Liver (tissue), 9 donors: Measurements from ENCODE around the gene DCUN1D2. TPM values are rescaled to one million over a fixed set of nuclear protein-coding genes. Genes with fewer than 3 reads are reported as not detected.

Experiments used
- DNase-seq: peaks from one replicate; pipeline ENCODE4 v3.0.0-alpha.2; 2017; ENCODE audit warnings: low spot score
- H3K27ac ChIP-seq, 2 donors: one replicate each; pipeline ENCODE4 v1.7.0; 2013; ENCODE audit warnings: inconsistent platforms in 2 of 2, low read length in 2 of 2, control low read depth in 1 of 2, low read depth in 1 of 2, mild to moderate bottlenecking in 1 of 2
- H3K27me3 ChIP-seq, 4 donors: one replicate each; pipeline versions ENCODE4 v1.6.1 to v1.7.0; 2013; ENCODE audit warnings: low read length in 3 of 4, inconsistent platforms in 1 of 4, mild to moderate bottlenecking in 1 of 4, moderate library complexity in 1 of 4; ENCODE audit not compliant: control insufficient read depth in 4 of 4, insufficient read depth in 4 of 4
- H3K36me3 ChIP-seq, 4 donors: one replicate each; pipeline versions ENCODE4 v1.6.1 to v1.7.0; 2013; ENCODE audit warnings: low read length in 3 of 4, mild to moderate bottlenecking in 3 of 4, low read depth in 1 of 4, moderate library complexity in 1 of 4; ENCODE audit not compliant: control insufficient read depth in 4 of 4, insufficient read depth in 3 of 4
- H3K4me1 ChIP-seq, 4 donors: one replicate each; pipeline versions ENCODE4 v1.6.1 to v1.7.0; 2013; ENCODE audit warnings: low read length in 3 of 4, mild to moderate bottlenecking in 3 of 4, moderate library complexity in 1 of 4; ENCODE audit not compliant: control insufficient read depth in 4 of 4, insufficient read depth in 4 of 4
- H3K4me3 ChIP-seq, 3 donors: one replicate each; pipeline versions ENCODE4 v1.6.1 to v1.7.0; 2013; ENCODE audit warnings: low read length in 3 of 3, control low read depth in 1 of 3, low read depth in 1 of 3, mild to moderate bottlenecking in 1 of 3
- H3K9ac ChIP-seq, 2 donors: one replicate each; pipeline ENCODE4 v1.7.0; 2013; ENCODE audit warnings: low read length in 2 of 2, mild to moderate bottlenecking in 2 of 2, moderate library complexity in 2 of 2, control low read depth in 1 of 2, low read depth in 1 of 2
- H3K9me3 ChIP-seq, 4 donors: one replicate each; pipeline versions ENCODE4 v1.6.1 to v1.7.0; 2013; ENCODE audit warnings: low read length in 3 of 4; ENCODE audit not compliant: control insufficient read depth in 4 of 4
- ATF3 ChIP-seq: IDR thresholded peaks from 2 replicates; pipeline ENCODE4 v1.6.1; 2016; ENCODE audit warnings: antibody characterized with exemption
- EGR1 ChIP-seq, 2 donors: IDR thresholded peaks; 2 replicates each; pipeline ENCODE4 v1.6.1; 2016 to 2018; ENCODE audit warnings: antibody characterized with exemption in 2 of 2, low read depth in 2 of 2
- FOXA1 ChIP-seq: IDR thresholded peaks from 2 replicates; pipeline ENCODE4 v1.6.1; 2016; ENCODE audit warnings: antibody characterized with exemption
- FOXA2 ChIP-seq: IDR thresholded peaks from 2 replicates; pipeline ENCODE4 v1.6.1; 2016; ENCODE audit warnings: antibody characterized with exemption
- GABPA ChIP-seq, 2 donors: IDR thresholded peaks in 1 of 2; conservative IDR thresholded peaks in 1 of 2; 2 replicates each; pipeline ENCODE4 v1.6.1; 2016; ENCODE audit warnings: antibody characterized with exemption in 2 of 2, mild to moderate bottlenecking in 1 of 2, moderate library complexity in 1 of 2
- HNF4A ChIP-seq, 2 donors: conservative IDR thresholded peaks; 2 replicates each; pipeline ENCODE4 v1.6.1; 2016; ENCODE audit warnings: antibody characterized with exemption in 2 of 2, mild to moderate bottlenecking in 2 of 2
- HNF4G ChIP-seq: IDR thresholded peaks from 2 replicates; pipeline ENCODE4 v1.6.1; 2016; ENCODE audit warnings: antibody characterized with exemption
- JUND ChIP-seq, 2 donors: IDR thresholded peaks; 2 replicates each; pipeline ENCODE4 v1.6.1; 2016; ENCODE audit warnings: antibody characterized with exemption in 2 of 2
- MAX ChIP-seq: IDR thresholded peaks from 2 replicates; pipeline ENCODE4 v1.6.1; 2016; ENCODE audit warnings: antibody characterized with exemption
- NR2F2 ChIP-seq: IDR thresholded peaks from 2 replicates; pipeline ENCODE4 v1.6.1; 2016; ENCODE audit warnings: antibody characterized with exemption
- RAD21 ChIP-seq, 2 donors: IDR thresholded peaks; 2 replicates each; pipeline ENCODE4 v1.6.1; 2016; ENCODE audit warnings: antibody characterized with exemption in 2 of 2, mild to moderate bottlenecking in 2 of 2
- RXRA ChIP-seq, 2 donors: IDR thresholded peaks; 2 replicates each; pipeline ENCODE4 v1.6.1; 2017 to 2018; ENCODE audit warnings: antibody characterized with exemption in 2 of 2, mild to moderate bottlenecking in 1 of 2
- SP1 ChIP-seq: IDR thresholded peaks from 2 replicates; pipeline ENCODE4 v1.6.1; 2018; ENCODE audit warnings: antibody characterized with exemption, mild to moderate bottlenecking
- TAF1 ChIP-seq: conservative IDR thresholded peaks from 2 replicates; pipeline ENCODE4 v1.6.1; 2016; ENCODE audit warnings: antibody characterized with exemption, mild to moderate bottlenecking
- YY1 ChIP-seq: IDR thresholded peaks from 2 replicates; pipeline ENCODE4 v1.6.1; 2016; ENCODE audit warnings: antibody characterized with exemption, mild to moderate bottlenecking
- WGBS: extraction: QIAGEN DNeasy Blood & Tissue Kit; methylation state at CpG from one replicate; pipeline ENCODE4 v1.1.7; 2013; 5-methylcytosine and 5-hydroxymethylcytosine counted together
- polyA plus RNA-seq, 2 donors: library from polyadenylated mRNA; stranded (reverse) in 1 of 2; unstranded in 1 of 2; fragments of 200-250 nt in 1 of 2; fragments of >200 nt in 1 of 2; fragmentation: Nextera tagmentation in 1 of 2; extraction: Ambion mirVana in 1 of 2; gene quantifications; one replicate each; pipeline versions ENCODE4 v1.2.1 to v1.2.3, GENCODE V29; 2013 to 2015
- total RNA-seq, 2 donors: library from RNA; depleted of rRNA; stranded (reverse); fragments of >200 nt; gene quantifications; one replicate each; pipeline ENCODE4 v1.2.3, GENCODE V29; 2014
- TF ChIP-seq, protein P1 (sequence below): IDR thresholded peaks from 2 replicates; pipeline ENCODE4 v1.6.1; 2016; ENCODE audit warnings: antibody characterized with exemption
- donor health status: healthy.
- donor health status: healthy.
- donor health status: healthy.
- donor health status: healthy.
- donor health status: healthy.

Gene DCUN1D2
- total and polyA plus RNA-seq, 4 donors = 4.0 to 13.1 (median 5.5) TPM

DNA sequence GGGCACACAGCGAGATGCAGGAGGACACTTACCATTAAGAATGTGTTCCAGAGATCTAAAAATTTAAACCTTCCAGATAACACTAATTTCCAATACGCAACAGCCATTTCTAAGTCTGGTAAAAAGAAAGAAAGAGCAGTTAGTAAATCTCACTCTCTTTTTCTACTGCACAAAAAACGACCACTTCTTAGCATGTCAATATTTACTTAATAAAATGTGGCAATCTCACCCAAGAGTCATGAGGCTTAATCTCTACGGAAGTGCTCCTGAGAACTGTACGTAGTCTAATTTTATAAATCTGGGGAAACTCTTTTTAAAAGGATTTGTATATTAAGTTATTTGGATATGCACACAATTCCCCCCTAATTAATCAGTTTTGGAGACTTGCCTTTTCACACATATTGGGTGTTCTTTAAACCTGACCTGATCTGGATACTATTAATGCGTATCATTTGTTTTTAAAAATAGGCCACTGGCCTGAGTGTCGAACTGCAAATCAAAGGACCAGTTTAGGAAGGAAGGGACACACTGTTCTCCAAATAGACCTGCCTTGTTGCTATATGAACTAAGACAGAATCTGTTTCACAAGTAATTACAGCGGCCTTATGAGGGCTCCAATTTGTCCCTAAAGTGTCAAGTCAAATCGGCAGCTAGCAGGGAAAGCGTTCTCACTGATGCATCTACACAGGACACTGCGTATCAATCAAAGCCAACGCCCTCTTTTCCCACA, 29.3 kb downstream of the DCUN1D2 start:
- WGBS = 75% methylated on average over 12 of the region's 12 CpGs

DNA sequence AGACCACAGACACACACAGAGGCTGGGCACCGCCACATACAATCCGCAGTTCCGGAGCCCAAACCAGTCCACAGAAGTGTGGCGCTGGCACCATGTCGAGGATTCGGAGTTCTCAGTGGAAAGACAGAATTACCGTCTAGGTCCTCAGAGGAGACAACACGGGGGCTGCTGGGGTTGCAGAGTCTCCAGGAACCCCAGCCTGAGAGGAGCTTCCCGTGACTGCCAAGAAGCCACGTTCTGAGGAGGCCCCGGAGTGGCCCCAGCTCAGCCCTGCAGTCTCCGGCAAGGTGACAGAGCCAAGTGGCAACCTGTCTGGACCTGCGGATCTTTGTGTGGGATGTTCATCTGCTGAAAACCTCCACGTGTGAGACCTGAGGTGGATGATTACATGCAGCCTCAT, 29.9 kb downstream of the DCUN1D2 start:
- no peaks in the 10 kb centered on the region for H3K9me3 ChIP-seq
- no peak overlapping the region for H3K27ac ChIP-seq
- WGBS = 97% methylated on average over 14 of the region's 14 CpGs
- peaks cover 0 to 9% (median 0%) of the 10 kb centered on the region in 4 donors for H3K4me1 ChIP-seq
- no peak overlapping the region for H3K4me3 ChIP-seq
- no peaks in the 10 kb centered on the region for H3K27me3 ChIP-seq
- peaks cover 5 to 30% (median 21%) of the 10 kb centered on the region in 4 donors for H3K36me3 ChIP-seq
- DNase-seq = no peak
- TF ChIP-seq JUND (IDR thresholded peaks at IDR 0.05) (no peak), SP1 (no peak), MAX (no peak), FOXA1 (no peak), TAF1 (no peak), ATF3 (no peak), NR2F2 (no peak), EGR1 (IDR thresholded peaks at IDR 0.05; ENCODE audit: low read depth in 2 of 2) (no peak), RXRA (IDR thresholded peaks at IDR 0.05) (no peak), RAD21 (IDR thresholded peaks at IDR 0.05) (no peak), GABPA (IDR thresholded peaks at IDR 0.05 in 1 of 2, conservative IDR thresholded peaks at IDR 0.05 in 1 of 2) (no peak), FOXA2 (no peak), HNF4G (no peak), YY1 (no peak), HNF4A (conservative IDR thresholded peaks at IDR 0.05) (no peak)
- TF ChIP-seq, protein P1, sequence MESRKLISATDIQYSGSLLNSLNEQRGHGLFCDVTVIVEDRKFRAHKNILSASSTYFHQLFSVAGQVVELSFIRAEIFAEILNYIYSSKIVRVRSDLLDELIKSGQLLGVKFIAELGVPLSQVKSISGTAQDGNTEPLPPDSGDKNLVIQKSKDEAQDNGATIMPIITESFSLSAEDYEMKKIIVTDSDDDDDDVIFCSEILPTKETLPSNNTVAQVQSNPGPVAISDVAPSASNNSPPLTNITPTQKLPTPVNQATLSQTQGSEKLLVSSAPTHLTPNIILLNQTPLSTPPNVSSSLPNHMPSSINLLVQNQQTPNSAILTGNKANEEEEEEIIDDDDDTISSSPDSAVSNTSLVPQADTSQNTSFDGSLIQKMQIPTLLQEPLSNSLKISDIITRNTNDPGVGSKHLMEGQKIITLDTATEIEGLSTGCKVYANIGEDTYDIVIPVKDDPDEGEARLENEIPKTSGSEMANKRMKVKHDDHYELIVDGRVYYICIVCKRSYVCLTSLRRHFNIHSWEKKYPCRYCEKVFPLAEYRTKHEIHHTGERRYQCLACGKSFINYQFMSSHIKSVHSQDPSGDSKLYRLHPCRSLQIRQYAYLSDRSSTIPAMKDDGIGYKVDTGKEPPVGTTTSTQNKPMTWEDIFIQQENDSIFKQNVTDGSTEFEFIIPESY = no peak
- H3K9ac ChIP-seq = no peak overlapping the region

More for the DNA sequence above, 29.3 kb downstream of the DCUN1D2 start:
- H3K9ac ChIP-seq = no peak overlapping the region
- H3K4me3 ChIP-seq = no peak overlapping the region
- H3K27me3 ChIP-seq = no peaks in the 10 kb centered on the region
- no peak overlapping the region for H3K27ac ChIP-seq
- no peaks in the 10 kb centered on the region for H3K9me3 ChIP-seq
- no peak for DNase-seq
- no peak for TF ChIP-seq RAD21 (IDR thresholded peaks at IDR 0.05)
- peak; percentile 65 for TF ChIP-seq FOXA2
- TF ChIP-seq FOXA1 = peak; percentile 29
- H3K36me3 ChIP-seq = peaks cover 8 to 26% (median 19%) of the 10 kb centered on the region in 4 donors
- H3K4me1 ChIP-seq = peaks cover 0 to 9% (median 0%) of the 10 kb centered on the region in 4 donors

- peaks cover 5 to 35% (median 22%) of the 10 kb centered on the region in 4 donors for H3K36me3 ChIP-seq
- H3K9ac ChIP-seq = no peak overlapping the region
- TF ChIP-seq RXRA (IDR thresholded peaks at IDR 0.05) (no peak), YY1 (no peak)
- H3K9me3 ChIP-seq = no peaks in the 10 kb centered on the region
- H3K4me1 ChIP-seq = peaks cover 0 to 9% (median 0%) of the 10 kb centered on the region in 4 donors
- H3K27ac ChIP-seq = no peak overlapping the region
- WGBS = 94% methylated on average over 14 of the region's 14 CpGs
- DNase-seq = no peak
- H3K4me3 ChIP-seq = no peak overlapping the region
- H3K27me3 ChIP-seq = no peaks in the 10 kb centered on the region
Measured at GRCh38 chr13:113460064-113460555, 30.4 kb downstream of the DCUN1D2 start.
